Muscle of leg (tissue), 16 donors: ENCODE results near the gene CPSF6. TPM values are rescaled to one million over a fixed set of nuclear protein-coding genes. Genes with fewer than 3 reads are reported as not detected.
"Not testable (repeated sequence)": the region's sequence is repeated elsewhere in the genome, so short reads cannot be mapped to it uniquely, and the experiment has no call there.

Experiments
- DNase-seq: peaks from one replicate; pipeline ENCODE4 v3.0.0; 2013
- H3K27ac ChIP-seq: one replicate; pipeline ENCODE4 v1.5.1; 2013; ENCODE audit warnings: mild to moderate bottlenecking, low read length, control low read depth
- H3K27me3 ChIP-seq: one replicate; pipeline ENCODE4 v1.6.1; 2013; ENCODE audit warnings: low read length; ENCODE audit not compliant: control insufficient read depth, insufficient read depth
- H3K36me3 ChIP-seq: one replicate; pipeline ENCODE4 v1.6.1; 2013; ENCODE audit warnings: low read length; ENCODE audit not compliant: control insufficient read depth, insufficient read depth
- H3K4me1 ChIP-seq: one replicate; pipeline ENCODE4 v1.6.1; 2013; ENCODE audit warnings: low read length; ENCODE audit not compliant: control insufficient read depth, insufficient read depth
- H3K4me3 ChIP-seq: one replicate; pipeline ENCODE4 v1.5.1; 2013; ENCODE audit warnings: low read length, control low read depth
- H3K9me3 ChIP-seq: replicated peaks from 2 replicates; pipeline ENCODE4 v1.6.1; 2013; ENCODE audit warnings: low read depth, low read length; ENCODE audit not compliant: control insufficient read depth
- WGBS: methylation state at CpG from one replicate; pipeline ENCODE4 v1.1.5; 2013; ENCODE audit warnings: missing lambda C conversion rate; ENCODE audit not compliant: insufficient coverage; 5-methylcytosine and 5-hydroxymethylcytosine counted together
- long read RNA-seq, 11 donors: transcript quantifications; one replicate each; lab custom pipeline, GENCODE V29; 2026
- polyA plus RNA-seq, 8 donors: library from polyadenylated mRNA; unstranded; fragments of 120-200 nt; gene quantifications; one replicate each; pipeline versions ENCODE4 v1.2.1 to v1.2.3, GENCODE V29; 2013; ENCODE audit warnings: inconsistent platforms in 1 of 8, low replicate concordance in 1 of 8; ENCODE audit not compliant: insufficient read length in 8 of 8, insufficient read depth in 1 of 8
- total RNA-seq: library from RNA; stranded (reverse); fragments of 120-200 nt; gene quantifications from one replicate; pipeline ENCODE4 v1.2.4, GENCODE V29; 2013

Gene CPSF6, protein sequence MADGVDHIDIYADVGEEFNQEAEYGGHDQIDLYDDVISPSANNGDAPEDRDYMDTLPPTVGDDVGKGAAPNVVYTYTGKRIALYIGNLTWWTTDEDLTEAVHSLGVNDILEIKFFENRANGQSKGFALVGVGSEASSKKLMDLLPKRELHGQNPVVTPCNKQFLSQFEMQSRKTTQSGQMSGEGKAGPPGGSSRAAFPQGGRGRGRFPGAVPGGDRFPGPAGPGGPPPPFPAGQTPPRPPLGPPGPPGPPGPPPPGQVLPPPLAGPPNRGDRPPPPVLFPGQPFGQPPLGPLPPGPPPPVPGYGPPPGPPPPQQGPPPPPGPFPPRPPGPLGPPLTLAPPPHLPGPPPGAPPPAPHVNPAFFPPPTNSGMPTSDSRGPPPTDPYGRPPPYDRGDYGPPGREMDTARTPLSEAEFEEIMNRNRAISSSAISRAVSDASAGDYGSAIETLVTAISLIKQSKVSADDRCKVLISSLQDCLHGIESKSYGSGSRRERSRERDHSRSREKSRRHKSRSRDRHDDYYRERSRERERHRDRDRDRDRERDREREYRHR
- total RNA-seq, result 21.1 TPM
- polyA plus RNA-seq, result 10 to 100 TPM; 43.4 to 63.3 (median 54.6) TPM
- long read RNA-seq, donor 1, full-length matches to known transcripts, result 4 of 4 reads
- long read RNA-seq, donor 1, partial matches to known transcripts, result 0 of 4 reads
- long read RNA-seq, donor 1, other reads (novel, unspliced or antisense), result 0 of 4 reads
- long read RNA-seq, donor 2, full-length matches to known transcripts, result 4 of 4 reads
- long read RNA-seq, donor 2, partial matches to known transcripts, result 0 of 4 reads
- long read RNA-seq, donor 2, other reads (novel, unspliced or antisense), result 0 of 4 reads
- long read RNA-seq, donor 3, full-length matches to known transcripts, result 14 of 25 reads
- long read RNA-seq, donor 3, partial matches to known transcripts, result 6 of 25 reads
- long read RNA-seq, donor 3, other reads (novel, unspliced or antisense), result 5 of 25 reads
- long read RNA-seq, donor 4, full-length matches to known transcripts, result 4 of 4 reads
- long read RNA-seq, donor 4, partial matches to known transcripts, result 0 of 4 reads
- long read RNA-seq, donor 4, other reads (novel, unspliced or antisense), result 0 of 4 reads
- long read RNA-seq, donor 5, full-length matches to known transcripts, result 18 of 40 reads
- long read RNA-seq, donor 5, partial matches to known transcripts, result 15 of 40 reads
- long read RNA-seq, donor 5, other reads (novel, unspliced or antisense), result 7 of 40 reads
- long read RNA-seq, donor 6, full-length matches to known transcripts, result 14 of 54 reads
- long read RNA-seq, donor 6, partial matches to known transcripts, result 34 of 54 reads
- long read RNA-seq, donor 6, other reads (novel, unspliced or antisense), result 6 of 54 reads
- long read RNA-seq, donor 7, full-length matches to known transcripts, result 7 of 19 reads
- long read RNA-seq, donor 7, partial matches to known transcripts, result 5 of 19 reads
- long read RNA-seq, donor 7, other reads (novel, unspliced or antisense), result 7 of 19 reads
- long read RNA-seq, donor 8, full-length matches to known transcripts, result 2 of 7 reads
- long read RNA-seq, donor 8, partial matches to known transcripts, result 5 of 7 reads
- long read RNA-seq, donor 8, other reads (novel, unspliced or antisense), result 0 of 7 reads
- long read RNA-seq, donor 9, full-length matches to known transcripts, result 8 of 8 reads
- long read RNA-seq, donor 9, partial matches to known transcripts, result 0 of 8 reads
- long read RNA-seq, donor 9, other reads (novel, unspliced or antisense), result 0 of 8 reads
- long read RNA-seq, donor 10, full-length matches to known transcripts, result 8 of 21 reads
- long read RNA-seq, donor 10, partial matches to known transcripts, result 13 of 21 reads
- long read RNA-seq, donor 10, other reads (novel, unspliced or antisense), result 0 of 21 reads
- long read RNA-seq, donor 11, full-length matches to known transcripts, result 4 of 4 reads
- long read RNA-seq, donor 11, partial matches to known transcripts, result 0 of 4 reads
- long read RNA-seq, donor 11, other reads (novel, unspliced or antisense), result 0 of 4 reads

DNA sequence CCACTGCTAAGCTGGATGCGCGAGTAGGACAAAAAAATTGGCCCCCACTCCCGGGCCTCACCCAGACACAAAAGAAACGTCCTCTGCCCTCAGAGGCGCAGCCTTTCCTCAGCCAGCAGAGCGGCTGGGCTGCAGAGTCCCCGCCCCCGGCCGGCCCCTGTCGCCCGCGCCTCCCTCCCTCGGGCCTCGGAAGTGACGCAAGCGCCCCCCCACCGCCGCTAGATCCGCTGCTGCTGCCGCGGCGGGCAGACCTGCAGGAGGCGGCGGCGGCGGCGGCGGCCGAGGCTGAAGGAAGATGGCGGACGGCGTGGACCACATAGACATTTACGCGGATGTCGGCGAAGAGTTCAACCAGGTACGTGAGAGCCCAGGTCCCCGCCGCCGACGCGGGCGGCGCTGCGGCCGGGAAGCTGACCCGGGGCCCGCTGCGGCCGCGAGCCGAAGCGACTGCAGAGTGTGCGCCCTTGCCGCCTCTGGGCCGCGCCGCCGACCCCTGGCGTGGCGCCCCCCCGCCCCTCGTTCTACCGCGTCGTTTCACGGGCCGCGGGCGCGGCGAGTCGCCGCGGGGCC lies at the start of gene CPSF6:
Gene CPSF6, plus strand, starts transcription at position 218 of the 570 bp plus-strand sequence. Its CDS starts 78 bp downstream, at position 296.
- Histone ChIP-seq H3K36me3 (no peaks in the 10 kb centered on the region), H3K4me1 (peaks cover 7% of the 10 kb centered on the region), H3K4me3 (peak within 1 kb of the TSS; percentile 96), H3K27ac (peak within 1 kb of the TSS; percentile 96), H3K27me3 (no peaks in the 10 kb centered on the region), H3K9me3 (no peaks in the 10 kb centered on the region)
- WGBS, result 0% methylated on average over 65 of the region's 75 CpGs
- DNase-seq, result peak; percentile 98

DNA sequence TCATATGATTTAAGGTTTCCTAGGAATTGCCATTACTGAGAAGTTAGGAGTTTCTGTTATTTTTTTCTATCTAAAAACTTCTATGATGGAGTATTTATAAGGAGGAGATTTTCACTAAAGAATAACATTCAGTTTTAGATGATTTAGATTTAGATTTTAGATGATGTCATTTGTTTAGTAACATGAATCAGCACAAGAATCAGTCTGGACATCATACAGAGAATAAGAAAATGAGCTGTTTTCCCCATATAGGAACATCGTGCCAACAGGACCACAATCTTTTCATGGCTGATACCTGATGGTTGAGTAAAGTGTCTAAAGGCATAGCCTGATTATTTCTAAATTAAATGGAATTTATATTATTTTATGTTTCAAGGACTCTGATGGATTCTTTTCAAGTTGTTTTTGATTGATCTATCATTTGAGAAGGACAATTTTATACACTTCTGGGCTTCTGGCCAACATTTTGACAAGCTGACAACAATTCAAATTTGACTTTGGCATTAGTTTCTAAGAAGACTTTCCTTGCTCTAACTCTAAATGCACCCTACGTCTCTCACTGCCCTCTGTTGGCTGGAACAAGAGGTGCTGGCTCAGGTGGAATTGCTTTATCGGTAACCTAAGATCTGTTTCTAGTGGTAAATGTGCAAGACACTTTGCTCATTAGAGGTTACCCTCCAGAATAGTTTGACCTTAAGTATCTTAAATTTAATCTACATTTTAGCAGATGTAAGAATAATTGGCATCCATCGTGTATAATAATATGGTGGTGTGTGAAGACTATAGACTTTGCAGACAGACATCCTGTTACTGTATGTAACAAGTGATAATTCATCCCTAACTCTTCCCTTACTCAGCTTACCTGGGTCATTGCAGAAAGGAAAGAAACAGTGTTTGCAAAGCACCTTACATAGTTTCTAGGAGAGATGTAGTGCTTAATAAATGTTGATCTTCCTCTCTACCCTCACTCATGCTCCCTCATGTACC lies 42.8 kb upstream of the CPSF6 start:
- H3K4me1 ChIP-seq, result no peaks in the 10 kb centered on the region
- H3K27me3 ChIP-seq, result no peaks in the 10 kb centered on the region
- no peak overlapping the region for H3K27ac ChIP-seq
- H3K36me3 ChIP-seq, result no peaks in the 10 kb centered on the region
- DNase-seq, result no peak
- WGBS, result no CpG with 5 or more reads among the region's 4 CpGs
- H3K4me3 ChIP-seq, result no peak overlapping the region
- peaks cover 16% of the 10 kb centered on the region for H3K9me3 ChIP-seq

DNA sequence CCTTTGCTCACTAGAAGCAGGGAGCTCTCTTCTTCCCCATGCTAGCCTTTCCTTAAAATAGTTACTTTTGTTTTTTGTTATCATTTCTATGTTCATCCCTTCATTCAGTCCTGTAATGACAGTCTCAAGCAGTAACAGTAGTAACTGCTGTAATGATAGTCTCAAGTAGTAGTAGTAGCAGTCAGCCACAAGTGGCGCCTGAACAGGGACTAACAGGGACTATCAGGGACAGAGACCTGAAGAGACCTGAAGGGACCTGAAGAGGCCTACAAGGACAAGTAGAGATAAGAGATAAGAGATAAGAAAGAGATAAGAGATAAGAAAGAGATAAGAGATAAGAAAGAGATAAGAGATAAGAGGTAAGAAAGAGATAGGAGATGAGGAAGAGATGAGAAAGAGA lies 39.4 kb upstream of the CPSF6 start:
- H3K4me3 ChIP-seq, H3K27ac ChIP-seq, DNase-seq, H3K27me3 ChIP-seq, H3K36me3 ChIP-seq, H3K4me1 ChIP-seq: not testable (repeated sequence)
- 100% methylated on average over 1 of the region's 1 CpG for WGBS
- peaks cover 13% of the 10 kb centered on the region for H3K9me3 ChIP-seq

DNA sequence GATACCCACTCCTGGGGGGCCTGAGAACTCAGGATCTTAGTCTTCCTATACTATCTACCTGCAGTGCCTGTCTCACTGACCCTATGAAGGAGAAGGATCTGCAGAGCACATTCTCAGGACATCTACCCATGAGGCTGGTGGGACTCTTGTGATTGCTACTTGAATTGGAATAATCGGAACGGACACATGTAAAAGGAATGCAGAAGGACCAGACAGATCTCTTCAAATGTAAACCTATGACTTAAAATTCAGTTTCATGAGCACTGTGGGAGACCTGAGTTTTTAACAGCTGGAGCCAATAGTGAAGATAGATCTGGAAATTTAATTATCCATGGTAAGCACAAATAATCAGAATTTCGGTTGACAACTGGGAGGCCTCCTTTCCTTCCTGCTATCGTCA lies 35.2 kb upstream of the CPSF6 start:
- no peaks in the 10 kb centered on the region for H3K27me3 ChIP-seq
- peaks cover 9% of the 10 kb centered on the region for H3K9me3 ChIP-seq
- no peak overlapping the region for H3K27ac ChIP-seq
- no peaks in the 10 kb centered on the region for H3K4me1 ChIP-seq
- H3K4me3 ChIP-seq, result no peak overlapping the region
- no peak for DNase-seq
- 60% methylated on average over 1 of the region's 4 CpGs for WGBS
- no peaks in the 10 kb centered on the region for H3K36me3 ChIP-seq

DNA sequence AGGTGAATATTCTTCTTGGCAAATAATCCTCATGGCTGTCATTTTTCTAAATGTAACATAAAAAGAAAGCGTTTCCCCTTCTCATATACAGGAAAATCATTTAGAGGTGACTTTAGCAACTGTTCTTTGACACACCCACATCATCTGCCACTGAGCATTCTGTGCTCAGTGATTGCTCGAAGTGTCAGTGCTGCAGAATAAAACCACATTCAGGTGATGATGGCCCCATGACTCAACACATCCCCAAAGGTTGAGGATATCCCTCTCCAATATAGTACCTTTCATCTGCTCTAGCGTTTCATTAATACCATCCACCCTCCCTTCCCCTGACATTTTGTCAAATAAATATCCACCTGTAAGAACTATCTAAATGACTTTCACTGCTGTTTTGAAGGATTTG lies 28.7 kb upstream of the CPSF6 start:
- H3K36me3 ChIP-seq, result no peaks in the 10 kb centered on the region
- H3K4me3 ChIP-seq, result no peak overlapping the region
- H3K27me3 ChIP-seq, result no peaks in the 10 kb centered on the region
- H3K4me1 ChIP-seq, result no peaks in the 10 kb centered on the region
- H3K9me3 ChIP-seq, result no peaks in the 10 kb centered on the region
- no peak overlapping the region for H3K27ac ChIP-seq
- DNase-seq, result no peak
- 66% methylated on average over 2 of the region's 3 CpGs for WGBS

DNA sequence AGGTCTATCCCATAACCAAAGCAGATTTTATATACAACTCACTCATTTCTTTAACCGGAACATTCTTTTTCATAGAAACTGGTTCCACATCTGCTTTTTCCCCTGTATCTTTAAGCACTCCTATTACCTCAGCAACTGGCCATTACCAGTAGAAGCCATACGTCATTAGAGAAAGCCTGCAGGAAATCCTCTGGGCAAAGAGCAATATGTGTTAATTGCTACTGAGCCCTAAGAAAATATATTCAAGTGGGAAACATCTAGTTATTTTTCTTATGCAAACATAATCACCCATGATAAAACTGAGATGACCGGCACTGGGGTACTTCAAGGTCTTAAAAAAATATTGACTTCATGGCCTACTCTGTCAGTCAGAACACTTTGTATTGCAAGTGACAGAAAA lies 28.2 kb upstream of the CPSF6 start:
- no peak for DNase-seq
- no peak overlapping the region for H3K27ac ChIP-seq
- WGBS, result 93% methylated on average over 2 of the region's 3 CpGs
- H3K27me3 ChIP-seq, result no peaks in the 10 kb centered on the region
- no peaks in the 10 kb centered on the region for H3K4me1 ChIP-seq
- H3K36me3 ChIP-seq, result no peaks in the 10 kb centered on the region
- no peaks in the 10 kb centered on the region for H3K9me3 ChIP-seq
- H3K4me3 ChIP-seq, result no peak overlapping the region

DNA sequence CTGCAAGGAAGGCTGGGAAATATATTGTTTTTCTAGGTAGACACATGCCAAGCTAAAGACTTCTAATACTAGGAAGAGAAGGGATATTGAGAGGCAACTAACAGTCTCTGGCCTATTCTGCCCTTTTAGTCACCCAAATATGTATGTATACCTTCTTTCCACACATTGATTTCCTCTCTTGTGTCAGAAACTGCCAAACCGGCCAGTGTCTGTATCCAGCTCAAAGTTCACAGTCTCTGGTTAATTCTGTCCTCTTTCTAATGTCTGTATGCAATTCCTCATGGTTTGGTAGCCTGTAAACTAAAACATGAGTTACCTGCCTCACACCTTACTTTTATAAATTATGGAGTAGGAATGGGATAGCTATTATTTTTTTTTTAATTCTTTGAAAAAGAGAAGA lies 25.2 kb upstream of the CPSF6 start:
- no peak for DNase-seq
- Histone ChIP-seq H3K4me3 (no peak overlapping the region), H3K36me3 (no peaks in the 10 kb centered on the region), H3K4me1 (no peaks in the 10 kb centered on the region), H3K9me3 (no peaks in the 10 kb centered on the region), H3K27me3 (no peaks in the 10 kb centered on the region), H3K27ac (no peak overlapping the region)
- 20% methylated on average over 1 of the region's 1 CpG for WGBS

DNA sequence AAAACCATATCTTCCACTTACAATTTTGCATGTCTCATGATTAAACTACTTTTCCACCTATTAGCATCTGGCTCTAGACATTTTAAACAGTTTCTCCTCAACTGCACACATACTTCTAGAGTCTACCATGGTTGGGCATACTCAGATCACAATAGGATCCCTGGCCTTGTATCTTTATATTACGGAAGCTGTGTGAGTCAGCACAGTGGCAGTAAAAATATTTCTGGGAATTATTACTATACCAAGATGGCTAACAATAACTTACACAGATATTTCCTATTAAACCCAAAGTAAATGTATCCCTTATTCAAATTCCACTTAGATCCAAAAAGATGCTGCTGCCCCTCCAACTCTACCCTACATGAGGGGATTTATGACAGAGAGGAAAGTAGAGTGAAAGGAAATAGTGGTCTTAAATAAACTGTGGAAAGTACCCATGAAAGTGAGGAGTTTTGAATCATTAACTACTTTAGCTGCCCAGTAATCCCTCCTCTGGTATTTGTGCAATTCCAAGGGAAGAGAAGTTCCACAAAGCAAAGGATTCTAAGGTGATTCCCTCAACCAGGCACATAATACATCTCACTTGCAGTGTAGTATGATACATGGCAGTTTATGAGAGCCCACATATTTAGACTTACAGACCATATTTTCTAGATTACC lies 14.0 kb upstream of the CPSF6 start:
- DNase-seq, result no peak
- no peak overlapping the region for H3K27ac ChIP-seq
- no peaks in the 10 kb centered on the region for H3K27me3 ChIP-seq
- no peaks in the 10 kb centered on the region for H3K36me3 ChIP-seq
- no peak overlapping the region for H3K4me3 ChIP-seq
- WGBS, result no CpG with 5 or more reads among the region's 1 CpG
- no peaks in the 10 kb centered on the region for H3K9me3 ChIP-seq
- no peaks in the 10 kb centered on the region for H3K4me1 ChIP-seq
